Panc1 (cell line): ENCODE results near the gene BAD.

ENCODE experiments used
- POLR2AphosphoS5 ChIP-seq: IDR thresholded peaks from 2 replicates; pipeline ENCODE4 v1.6.1; 2012; ENCODE audit warnings: mild to moderate bottlenecking, low read depth, low read length, moderate library complexity
- TF ChIP-seq, protein P1 (sequence below): fragments of 450-650 bp; IDR thresholded peaks from 2 replicates; pipeline ENCODE4 v1.5.1; 2017; ENCODE audit warnings: mild to moderate bottlenecking
- TF ChIP-seq, protein P2 (sequence below), 2 experiments: IDR thresholded peaks; 2 replicates each; pipeline ENCODE4 v1.6.1; 2011 to 2012; ENCODE audit warnings: low read depth in 2 of 2, control low read depth in 1 of 2, low read length in 1 of 2, mild to moderate bottlenecking in 1 of 2, moderate library complexity in 1 of 2; ENCODE audit not compliant: insufficient read depth in 1 of 2

DNA sequence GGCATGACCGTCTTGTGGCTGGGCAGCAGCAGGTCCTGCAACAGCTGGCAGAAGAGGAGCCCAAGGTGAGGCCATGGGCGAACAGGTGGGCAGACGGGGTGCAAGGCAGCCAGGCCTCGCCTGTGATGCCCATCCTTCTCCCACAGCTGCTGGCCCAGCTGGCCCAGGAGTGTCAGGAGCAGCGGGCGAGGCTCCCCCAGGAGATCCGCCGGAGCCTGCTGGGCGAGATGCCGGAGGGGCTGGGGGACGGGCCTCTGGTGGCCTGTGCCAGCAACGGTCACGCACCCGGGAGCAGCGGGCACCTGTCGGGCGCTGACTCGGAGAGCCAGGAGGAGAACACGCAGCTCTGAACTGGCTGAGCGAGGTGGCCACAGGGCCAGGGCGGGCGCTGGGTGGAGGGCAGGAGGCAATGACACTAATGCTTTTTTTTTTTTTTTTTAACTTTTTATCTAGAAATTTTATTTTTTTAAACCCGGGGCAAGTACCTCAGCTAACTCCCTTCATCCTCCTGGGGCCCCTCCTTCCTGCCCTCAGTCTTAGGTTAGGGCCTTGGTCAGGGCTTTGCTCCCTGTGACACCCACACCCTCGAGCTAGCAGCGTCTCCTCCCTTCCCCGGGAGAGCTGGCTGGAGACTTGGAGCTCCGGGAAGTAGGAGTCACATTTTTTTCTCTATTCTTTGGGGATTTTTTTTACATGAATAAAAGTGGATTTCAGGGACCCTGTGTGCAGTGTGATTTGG is 17.1 kb downstream of the BAD start:
- TF ChIP-seq, protein P1, sequence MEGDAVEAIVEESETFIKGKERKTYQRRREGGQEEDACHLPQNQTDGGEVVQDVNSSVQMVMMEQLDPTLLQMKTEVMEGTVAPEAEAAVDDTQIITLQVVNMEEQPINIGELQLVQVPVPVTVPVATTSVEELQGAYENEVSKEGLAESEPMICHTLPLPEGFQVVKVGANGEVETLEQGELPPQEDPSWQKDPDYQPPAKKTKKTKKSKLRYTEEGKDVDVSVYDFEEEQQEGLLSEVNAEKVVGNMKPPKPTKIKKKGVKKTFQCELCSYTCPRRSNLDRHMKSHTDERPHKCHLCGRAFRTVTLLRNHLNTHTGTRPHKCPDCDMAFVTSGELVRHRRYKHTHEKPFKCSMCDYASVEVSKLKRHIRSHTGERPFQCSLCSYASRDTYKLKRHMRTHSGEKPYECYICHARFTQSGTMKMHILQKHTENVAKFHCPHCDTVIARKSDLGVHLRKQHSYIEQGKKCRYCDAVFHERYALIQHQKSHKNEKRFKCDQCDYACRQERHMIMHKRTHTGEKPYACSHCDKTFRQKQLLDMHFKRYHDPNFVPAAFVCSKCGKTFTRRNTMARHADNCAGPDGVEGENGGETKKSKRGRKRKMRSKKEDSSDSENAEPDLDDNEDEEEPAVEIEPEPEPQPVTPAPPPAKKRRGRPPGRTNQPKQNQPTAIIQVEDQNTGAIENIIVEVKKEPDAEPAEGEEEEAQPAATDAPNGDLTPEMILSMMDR: no peak
- TF ChIP-seq POLR2AphosphoS5: no peak
- TF ChIP-seq, protein P2, sequence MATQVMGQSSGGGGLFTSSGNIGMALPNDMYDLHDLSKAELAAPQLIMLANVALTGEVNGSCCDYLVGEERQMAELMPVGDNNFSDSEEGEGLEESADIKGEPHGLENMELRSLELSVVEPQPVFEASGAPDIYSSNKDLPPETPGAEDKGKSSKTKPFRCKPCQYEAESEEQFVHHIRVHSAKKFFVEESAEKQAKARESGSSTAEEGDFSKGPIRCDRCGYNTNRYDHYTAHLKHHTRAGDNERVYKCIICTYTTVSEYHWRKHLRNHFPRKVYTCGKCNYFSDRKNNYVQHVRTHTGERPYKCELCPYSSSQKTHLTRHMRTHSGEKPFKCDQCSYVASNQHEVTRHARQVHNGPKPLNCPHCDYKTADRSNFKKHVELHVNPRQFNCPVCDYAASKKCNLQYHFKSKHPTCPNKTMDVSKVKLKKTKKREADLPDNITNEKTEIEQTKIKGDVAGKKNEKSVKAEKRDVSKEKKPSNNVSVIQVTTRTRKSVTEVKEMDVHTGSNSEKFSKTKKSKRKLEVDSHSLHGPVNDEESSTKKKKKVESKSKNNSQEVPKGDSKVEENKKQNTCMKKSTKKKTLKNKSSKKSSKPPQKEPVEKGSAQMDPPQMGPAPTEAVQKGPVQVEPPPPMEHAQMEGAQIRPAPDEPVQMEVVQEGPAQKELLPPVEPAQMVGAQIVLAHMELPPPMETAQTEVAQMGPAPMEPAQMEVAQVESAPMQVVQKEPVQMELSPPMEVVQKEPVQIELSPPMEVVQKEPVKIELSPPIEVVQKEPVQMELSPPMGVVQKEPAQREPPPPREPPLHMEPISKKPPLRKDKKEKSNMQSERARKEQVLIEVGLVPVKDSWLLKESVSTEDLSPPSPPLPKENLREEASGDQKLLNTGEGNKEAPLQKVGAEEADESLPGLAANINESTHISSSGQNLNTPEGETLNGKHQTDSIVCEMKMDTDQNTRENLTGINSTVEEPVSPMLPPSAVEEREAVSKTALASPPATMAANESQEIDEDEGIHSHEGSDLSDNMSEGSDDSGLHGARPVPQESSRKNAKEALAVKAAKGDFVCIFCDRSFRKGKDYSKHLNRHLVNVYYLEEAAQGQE (IDR thresholded peaks at IDR 0.05; ENCODE audit: insufficient read depth in 1 of 2, low read depth in 2 of 2, low read length in 1 of 2): no peak
